ENCODE results near the gene RAMAC.
A peak's percentile ranks its signal among the peaks of the same experiment; 100 is the strongest.

Gene RAMAC

DNA sequence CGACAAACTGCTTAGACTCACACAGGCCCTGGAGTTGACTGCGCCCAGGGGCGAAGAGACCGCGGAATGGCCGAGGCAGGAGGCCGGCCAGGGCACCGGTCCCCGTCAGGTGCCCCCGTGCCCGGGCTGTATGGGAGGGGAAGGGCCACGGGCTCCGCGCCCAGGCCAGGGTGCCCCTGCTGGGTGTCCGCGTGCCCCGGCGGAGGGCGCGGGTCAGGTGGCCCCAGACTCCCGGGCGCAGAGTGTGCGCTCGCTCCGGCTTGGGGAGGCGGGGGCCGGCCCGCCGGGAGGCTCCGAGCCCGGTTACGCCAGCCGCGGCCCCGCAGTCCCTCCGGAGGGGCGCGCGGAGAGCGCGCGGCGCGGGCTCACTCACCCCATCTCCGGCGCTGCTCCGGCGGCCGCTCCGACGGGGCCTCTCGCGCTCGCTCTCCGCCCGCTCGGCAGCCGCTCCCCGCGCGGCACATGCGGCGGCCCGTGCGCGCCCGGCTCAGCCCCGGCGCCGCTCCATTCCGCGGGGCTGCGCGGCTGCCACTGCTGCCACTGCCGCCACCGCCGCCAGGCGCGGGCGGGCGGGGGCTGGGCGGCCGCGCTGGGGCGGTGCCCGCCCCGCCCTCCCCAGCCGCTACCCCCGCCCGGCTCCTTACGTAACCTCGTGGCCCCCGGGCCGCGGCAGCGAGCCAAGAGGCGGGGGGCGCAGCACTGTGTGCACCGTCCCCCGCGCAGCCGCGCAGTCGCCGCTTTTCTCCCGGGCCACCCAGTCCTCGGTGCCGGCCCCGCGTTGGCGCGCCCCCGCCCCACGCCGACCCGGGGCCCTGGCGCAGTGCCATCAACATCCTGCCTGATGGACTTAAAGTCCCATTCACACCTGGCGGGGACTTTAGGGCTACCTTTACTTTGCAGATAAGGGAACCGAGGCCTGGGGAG is 33.6 kb upstream of the RAMAC start, which contains the start of gene HOMER2:
Gene HOMER2 (minus strand): TSS at position 563 of the 924 bp plus-strand sequence. CDS start 185 bp downstream, at position 378.
- peak; percentile 55 for DNase-seq (ENCODE audit: low spot score)
- TF ChIP-seq, protein P1, sequence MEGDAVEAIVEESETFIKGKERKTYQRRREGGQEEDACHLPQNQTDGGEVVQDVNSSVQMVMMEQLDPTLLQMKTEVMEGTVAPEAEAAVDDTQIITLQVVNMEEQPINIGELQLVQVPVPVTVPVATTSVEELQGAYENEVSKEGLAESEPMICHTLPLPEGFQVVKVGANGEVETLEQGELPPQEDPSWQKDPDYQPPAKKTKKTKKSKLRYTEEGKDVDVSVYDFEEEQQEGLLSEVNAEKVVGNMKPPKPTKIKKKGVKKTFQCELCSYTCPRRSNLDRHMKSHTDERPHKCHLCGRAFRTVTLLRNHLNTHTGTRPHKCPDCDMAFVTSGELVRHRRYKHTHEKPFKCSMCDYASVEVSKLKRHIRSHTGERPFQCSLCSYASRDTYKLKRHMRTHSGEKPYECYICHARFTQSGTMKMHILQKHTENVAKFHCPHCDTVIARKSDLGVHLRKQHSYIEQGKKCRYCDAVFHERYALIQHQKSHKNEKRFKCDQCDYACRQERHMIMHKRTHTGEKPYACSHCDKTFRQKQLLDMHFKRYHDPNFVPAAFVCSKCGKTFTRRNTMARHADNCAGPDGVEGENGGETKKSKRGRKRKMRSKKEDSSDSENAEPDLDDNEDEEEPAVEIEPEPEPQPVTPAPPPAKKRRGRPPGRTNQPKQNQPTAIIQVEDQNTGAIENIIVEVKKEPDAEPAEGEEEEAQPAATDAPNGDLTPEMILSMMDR (IDR thresholded peaks at IDR 0.05; ENCODE audit: borderline replicate concordance, control extremely low read depth, extremely low read depth, insufficient read depth, missing control alignments) = no peak
- in situ Hi-C loops (cut with MboI; ENCODE audit: low sequenced_read_pairs, unreplicated experiment) = no loop called here

DNA sequence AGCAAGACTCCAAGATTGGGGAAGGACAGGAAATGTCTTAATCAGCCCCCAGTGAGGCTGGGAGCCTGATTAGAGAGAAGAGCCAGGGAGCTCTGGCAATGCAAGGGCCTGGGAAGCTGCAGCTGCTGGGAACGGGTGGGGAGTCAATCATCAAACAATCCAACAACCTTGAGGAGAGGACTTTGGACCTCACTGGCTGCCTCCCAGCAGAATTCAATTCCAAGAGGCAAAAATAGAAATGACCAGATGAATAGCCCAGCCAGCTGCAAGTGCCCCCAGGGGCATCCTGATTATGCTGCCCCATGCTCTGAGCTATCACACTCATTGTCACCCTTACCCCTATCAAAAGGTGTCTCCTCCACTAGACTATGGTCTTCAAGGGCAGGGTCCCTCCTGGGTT is 27.4 kb upstream of the RAMAC start:
- TF ChIP-seq, protein P1 (IDR thresholded peaks at IDR 0.05; ENCODE audit: borderline replicate concordance, control extremely low read depth, extremely low read depth, insufficient read depth, missing control alignments) = no peak
- in situ Hi-C loops (cut with MboI; ENCODE audit: low sequenced_read_pairs, unreplicated experiment) = no loop called here
- DNase-seq (ENCODE audit: low spot score) = no peak

DNA sequence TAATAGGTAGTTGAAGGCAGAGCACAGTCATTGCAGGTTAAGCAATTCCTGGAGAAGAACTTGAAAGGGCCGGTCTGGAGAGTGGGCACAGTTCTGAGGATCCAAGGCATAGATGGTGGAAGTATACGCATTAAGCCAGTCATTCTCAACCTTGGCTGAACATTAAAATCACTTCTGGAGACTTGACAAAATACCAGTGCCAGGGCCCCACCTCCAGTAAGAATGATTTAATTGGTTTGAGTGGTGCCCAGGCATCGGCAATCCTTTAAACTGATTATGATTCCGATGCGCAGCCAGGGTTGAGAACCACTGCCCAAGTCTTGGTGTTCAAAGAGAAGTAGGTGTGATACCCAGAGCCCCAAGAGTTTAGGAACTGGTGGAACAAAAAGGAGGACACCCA is 26.6 kb upstream of the RAMAC start:
- no peak for DNase-seq (ENCODE audit: low spot score)
- TF ChIP-seq, protein P1 (IDR thresholded peaks at IDR 0.05; ENCODE audit: borderline replicate concordance, control extremely low read depth, extremely low read depth, insufficient read depth, missing control alignments) = no peak

DNA sequence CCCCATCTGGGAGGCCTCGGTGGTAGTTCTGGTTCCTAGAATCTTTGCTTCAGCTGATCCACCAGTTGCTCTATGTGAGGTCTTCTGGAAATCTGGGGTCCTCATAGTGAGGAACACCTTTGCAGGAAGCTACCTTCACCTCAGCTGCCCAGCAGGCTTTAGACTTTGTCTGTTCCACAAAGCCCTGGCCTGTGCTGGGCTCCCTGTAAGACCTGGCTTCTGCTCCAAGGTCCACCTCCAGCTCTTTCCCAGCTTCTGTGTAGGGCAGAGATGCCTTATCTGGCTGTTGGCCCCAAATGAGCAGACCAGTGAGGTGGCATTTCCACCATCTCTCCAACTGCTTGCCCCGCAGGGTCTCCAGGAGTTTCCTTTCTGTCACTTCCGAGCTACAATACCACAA is 25.2 kb upstream of the RAMAC start:
- DNase-seq (ENCODE audit: low spot score) = no peak
- in situ Hi-C loops (cut with MboI; ENCODE audit: low sequenced_read_pairs, unreplicated experiment) = no loop called here
- TF ChIP-seq, protein P1 (IDR thresholded peaks at IDR 0.05; ENCODE audit: borderline replicate concordance, control extremely low read depth, extremely low read depth, insufficient read depth, missing control alignments) = no peak

More for the DNA sequence above, 26.6 kb upstream of the RAMAC start:
- in situ Hi-C loops (cut with MboI; ENCODE audit: low sequenced_read_pairs, unreplicated experiment) = no loop called here

DNA sequence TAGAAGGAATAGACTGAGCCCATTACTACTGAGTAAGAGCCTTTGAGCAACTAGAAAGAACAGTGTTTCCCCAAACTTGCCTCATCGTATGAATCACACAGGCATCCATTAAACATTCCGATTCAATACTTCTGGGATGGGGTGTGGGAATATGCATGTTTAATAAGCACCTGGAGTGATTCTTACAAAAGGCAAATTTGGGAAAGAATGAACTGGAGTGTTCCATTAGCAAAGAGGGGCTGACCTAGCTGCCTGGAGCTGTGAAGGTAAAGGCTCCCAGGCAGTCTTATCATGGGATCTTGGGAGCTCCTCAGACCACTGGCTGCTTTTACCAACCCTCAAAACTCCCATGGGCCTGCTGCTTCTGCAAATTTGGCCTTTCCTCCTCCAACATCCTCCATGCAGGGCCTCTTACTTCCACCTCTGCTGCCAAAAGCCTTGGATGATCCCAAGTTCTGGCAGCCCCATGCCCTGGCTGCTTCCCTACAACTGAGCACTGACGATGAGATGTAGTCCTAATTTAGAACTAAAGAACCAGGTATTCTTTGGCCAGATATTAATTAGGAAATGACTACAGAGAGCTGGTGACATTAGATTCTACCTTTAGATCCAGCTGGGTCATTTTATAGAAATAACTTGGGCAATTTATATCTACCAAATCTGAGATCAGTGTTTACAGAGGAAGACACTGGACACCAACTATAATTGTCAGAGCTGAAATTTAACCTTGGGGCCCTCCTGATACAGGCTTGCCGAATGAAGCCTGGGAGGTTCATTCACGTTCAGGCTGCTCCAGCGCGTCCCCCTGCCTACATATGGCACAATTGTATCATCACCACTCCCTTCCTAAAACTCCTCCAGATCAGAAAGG is 22.3 kb upstream of the RAMAC start:
- in situ Hi-C loops (cut with MboI; ENCODE audit: low sequenced_read_pairs, unreplicated experiment) = no loop called here
- TF ChIP-seq, protein P1 (IDR thresholded peaks at IDR 0.05; ENCODE audit: borderline replicate concordance, control extremely low read depth, extremely low read depth, insufficient read depth, missing control alignments) = no peak
- no peak for DNase-seq (ENCODE audit: low spot score)

DNA sequence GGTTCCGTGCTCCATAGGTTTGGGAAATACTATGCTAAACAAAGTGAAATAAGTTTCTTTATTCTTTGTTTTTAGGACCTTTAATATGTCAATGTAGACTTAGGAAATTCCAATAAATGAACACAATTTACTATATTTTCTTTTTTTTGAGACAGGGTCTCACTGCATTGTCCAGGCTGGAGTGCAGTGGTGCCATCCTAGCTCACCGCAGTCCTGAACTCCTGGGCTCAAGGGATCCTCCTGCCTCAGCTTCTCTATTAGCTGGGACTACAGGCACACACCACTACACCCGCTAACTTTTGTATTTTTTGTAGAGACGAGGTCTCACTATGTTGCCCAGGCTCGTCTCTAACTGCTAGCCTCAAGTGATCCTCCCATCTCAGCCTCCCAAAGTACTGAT is 21.1 kb upstream of the RAMAC start:
- no peak for DNase-seq (ENCODE audit: low spot score)
- in situ Hi-C loops (cut with MboI; ENCODE audit: low sequenced_read_pairs, unreplicated experiment) = no loop called here
- TF ChIP-seq, protein P1 (IDR thresholded peaks at IDR 0.05; ENCODE audit: borderline replicate concordance, control extremely low read depth, extremely low read depth, insufficient read depth, missing control alignments) = no peak

Measured in GM13976 (cell line).